ENCODE results near the gene MBNL1.

- TF ChIP-seq CTCF (conservative IDR thresholded peaks at IDR 0.05; ENCODE audit: low read depth, low read length) (peak; percentile 69), RAD21 (IDR thresholded peaks at IDR 0.05; ENCODE audit: low read length) (peak; percentile 58), MAZ (IDR thresholded peaks at IDR 0.05; ENCODE audit: borderline replicate concordance, low read depth, low read length) (no peak), POLR2A (IDR thresholded peaks at IDR 0.05; ENCODE audit: low read depth, low read length) (no peak), NFE2L2 (IDR thresholded peaks at IDR 0.05; ENCODE audit: low read depth, low read length) (no peak), RFX5 (IDR thresholded peaks at IDR 0.05; ENCODE audit: low read depth, low read length) (no peak), USF2 (IDR thresholded peaks at IDR 0.05; ENCODE audit: low read depth, low read length) (no peak), BHLHE40 (IDR thresholded peaks at IDR 0.05; ENCODE audit: low read depth, low read length) (no peak), MAFK (IDR thresholded peaks at IDR 0.05; ENCODE audit: low read depth, low read length) (no peak), CEBPB (IDR thresholded peaks at IDR 0.05; ENCODE audit: low read depth, low read length) (peak; percentile 87)
Measured at GRCh38 chr3:152474585-152474984, 205.9 kb downstream of the MBNL1 start.
